Tibial nerve (tissue), 3 donors: ENCODE results near the gene DDX10.

ENCODE experiments used
- POLR2A ChIP-seq, 2 donors: fragments of 450-650 bp; IDR thresholded peaks; one replicate each; pipeline ENCODE4 v1.6.1; 2017; ENCODE audit warnings: antibody characterized with exemption in 2 of 2, mild to moderate bottlenecking in 2 of 2, moderate library complexity in 2 of 2
- TF ChIP-seq, protein P1 (sequence below), 5 experiments: fragments of 200-600 bp in 3 of 5; fragments of 450-650 bp in 2 of 5; sonication (generic) in 3 of 5; IDR thresholded peaks; one replicate each; pipeline ENCODE4 v1.5.1; 2016 to 2019; ENCODE audit warnings: antibody characterized with exemption in 5 of 5, mild to moderate bottlenecking in 3 of 5, moderate library complexity in 2 of 5

DNA sequence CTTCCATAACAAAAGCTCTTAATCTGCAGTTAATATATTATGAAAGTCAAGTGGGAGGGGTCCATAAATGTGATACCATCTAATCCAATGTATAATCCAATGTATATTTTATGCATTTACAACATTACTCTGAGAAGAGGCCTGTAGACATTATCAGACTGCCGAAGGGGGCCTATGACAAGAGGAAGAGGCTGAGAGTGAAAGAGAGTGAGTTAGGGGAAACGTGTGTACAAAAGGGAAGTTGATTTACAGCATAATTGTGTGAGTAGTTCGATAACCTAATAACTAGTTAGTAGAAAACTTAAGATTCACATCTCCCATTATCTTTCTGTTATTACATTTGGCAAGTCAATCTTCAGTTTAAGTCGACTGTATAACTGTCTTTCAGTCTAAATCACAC, 86.6 kb downstream of the DDX10 start:
- TF ChIP-seq POLR2A (IDR thresholded peaks at IDR 0.05) = no peak
- TF ChIP-seq, protein P1, sequence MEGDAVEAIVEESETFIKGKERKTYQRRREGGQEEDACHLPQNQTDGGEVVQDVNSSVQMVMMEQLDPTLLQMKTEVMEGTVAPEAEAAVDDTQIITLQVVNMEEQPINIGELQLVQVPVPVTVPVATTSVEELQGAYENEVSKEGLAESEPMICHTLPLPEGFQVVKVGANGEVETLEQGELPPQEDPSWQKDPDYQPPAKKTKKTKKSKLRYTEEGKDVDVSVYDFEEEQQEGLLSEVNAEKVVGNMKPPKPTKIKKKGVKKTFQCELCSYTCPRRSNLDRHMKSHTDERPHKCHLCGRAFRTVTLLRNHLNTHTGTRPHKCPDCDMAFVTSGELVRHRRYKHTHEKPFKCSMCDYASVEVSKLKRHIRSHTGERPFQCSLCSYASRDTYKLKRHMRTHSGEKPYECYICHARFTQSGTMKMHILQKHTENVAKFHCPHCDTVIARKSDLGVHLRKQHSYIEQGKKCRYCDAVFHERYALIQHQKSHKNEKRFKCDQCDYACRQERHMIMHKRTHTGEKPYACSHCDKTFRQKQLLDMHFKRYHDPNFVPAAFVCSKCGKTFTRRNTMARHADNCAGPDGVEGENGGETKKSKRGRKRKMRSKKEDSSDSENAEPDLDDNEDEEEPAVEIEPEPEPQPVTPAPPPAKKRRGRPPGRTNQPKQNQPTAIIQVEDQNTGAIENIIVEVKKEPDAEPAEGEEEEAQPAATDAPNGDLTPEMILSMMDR (IDR thresholded peaks at IDR 0.05) = no peak
